ENCODE measurements around the gene NOD2.

GRCh38 chr16:50704245-50704644 lies 10.8 kb downstream of the NOD2 start:
- TF ChIP-seq POLR2A (IDR thresholded peaks at IDR 0.05) (no peak), CTCF (IDR thresholded peaks at IDR 0.05) (no peak)

All from uterus (tissue), 2 donors.